SK-N-SH (cell line): ENCODE data around the gene NOL4L.

Experiments
- FOSL2 ChIP-seq: IDR thresholded peaks from 2 replicates; pipeline ENCODE4 v1.4.0; 2012; ENCODE audit warnings: low read depth, mild to moderate bottlenecking, moderate library complexity, borderline replicate concordance
- FOXM1 ChIP-seq: IDR thresholded peaks from 2 replicates; pipeline ENCODE4 v1.4.0; 2012; ENCODE audit warnings: low read depth, mild to moderate bottlenecking
- RCOR1 ChIP-seq: fragments of 150-350 bp; IDR thresholded peaks from 2 replicates; pipeline ENCODE4 v1.6.1; 2017; ENCODE audit warnings: antibody characterized with exemption, low read length

- no peak for TF ChIP-seq FOSL2
- TF ChIP-seq FOXM1, result no peak
- no peak for TF ChIP-seq RCOR1
Measured at GRCh38 chr20:32457479-32457986, 127.6 kb downstream of the NOL4L start.
